Measurements from ENCODE around the gene SMIM5. TPM values are rescaled to one million over a fixed set of nuclear protein-coding genes. Genes with fewer than 3 reads are reported as not detected.
A peak's percentile ranks its signal among the peaks of the same experiment; 100 is the strongest.

SMIM5 gene
- total and polyA plus RNA-seq, 9 of the 15 experiments (the other 6 are each of a cell fraction or from before 2014, with no cell fraction given) = 0.08 TPM; not detected in 8

DNA sequence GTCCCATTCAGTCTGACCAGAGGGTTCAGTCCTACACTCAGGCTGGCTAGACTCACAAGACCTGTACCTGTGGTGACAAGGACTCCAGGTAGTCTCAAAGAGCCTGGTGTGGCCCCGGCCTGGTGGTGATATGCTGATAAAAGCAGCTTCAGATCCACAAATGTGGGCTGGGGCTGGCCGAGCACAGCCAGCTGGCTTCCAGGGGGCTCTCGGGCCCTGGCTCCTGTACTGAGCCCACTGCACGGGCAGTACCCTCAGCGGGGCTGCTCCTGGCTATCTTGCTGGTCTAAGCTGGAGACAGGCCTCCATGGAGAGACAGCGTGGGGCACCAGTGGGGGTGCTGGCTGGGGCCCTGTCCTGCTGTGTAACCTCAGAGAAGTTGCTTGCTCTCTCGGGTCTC lies 4.3 kb downstream of the SMIM5 start:
- 98% methylated on average over 4 of the region's 7 CpGs for WGBS (ENCODE audit: insufficient coverage, low coverage, missing lambda C conversion rate)
- no peaks in the 10 kb centered on the region for H3K79me2 ChIP-seq (ENCODE audit: control insufficient read depth, insufficient read depth, low read length)

More for the DNA sequence above, 4.3 kb downstream of the SMIM5 start:
- H3K36me3 ChIP-seq (ENCODE audit: control insufficient read depth, insufficient read depth, low read length) = peaks cover 3% of the 10 kb centered on the region; the same call in 1 of the 3 replicates
- H3K4me2 ChIP-seq (ENCODE audit: insufficient read depth, low read length) = no peak overlapping the region
- H3K9ac ChIP-seq (ENCODE audit: insufficient read depth in 1 of 2, low read depth in 2 of 2, low read length in 2 of 2) = peak overlapping the region in 1 of 2 experiments; percentile 29; a peak in 2 of 4 replicates
- BruUV-seq (replicated peaks) = no TSS peak
- DNase-seq (ENCODE audit: extremely low read depth in 1 of 4, low spot score in 3 of 4) (no peak), ATAC-seq (no peak), FAIRE-seq (no peak)
- in situ Hi-C loops (cut with MboI) (no loop called here), intact Hi-C loops (cut with micrococcal nuclease) (no loop called here)
- no peaks in the 10 kb centered on the region for H3K9me3 ChIP-seq (replicated peaks; ENCODE audit: control insufficient read depth, insufficient read depth, low read depth, low read length)
- CTCF ChIA-PET (ENCODE audit: low intra/inter-chr PET ratio) = no interaction called here
- H3K27ac ChIP-seq (ENCODE audit: extremely low read depth, low read depth, low read length) = no peak overlapping the region
- no peaks in the 10 kb centered on the region for H3K27me3 ChIP-seq (ENCODE audit: control insufficient read depth in 2 of 2, insufficient read depth in 2 of 2, low read length in 2 of 2)
- 0 out of 2 replicates have a peak, but pooled peaks cover 13% of the 10 kb centered on the region for H4K20me1 ChIP-seq (replicated peaks; ENCODE audit: control insufficient read depth, insufficient read depth, low read length)
- POLR2A ChIA-PET = interaction anchor here (0.6 to 1.9 kb wide), 3 partner anchors 10 to 14 kb away, joined by 3 to 8 read pairs (median 5); no protein-coding TSS in a partner anchor
- no peak overlapping the region for H2AFZ ChIP-seq (ENCODE audit: low read depth, low read length)
- H3K4me3 ChIP-seq = no peak overlapping the region
- no peak for TF ChIP-seq GTF2E2 (tag; IDR thresholded peaks at IDR 0.05)
- no peak for TF ChIP-seq ZZZ3 (IDR thresholded peaks at IDR 0.05)
- TF ChIP-seq CBX5 (IDR thresholded peaks at IDR 0.05; ENCODE audit: borderline replicate concordance, low read depth) = no peak
- TF ChIP-seq FOSL1 (tag; conservative IDR thresholded peaks at IDR 0.05) = no peak
- no peak for TF ChIP-seq NFE2 (IDR thresholded peaks at IDR 0.05; ENCODE audit: low read depth)
- TF ChIP-seq L3MBTL2 (IDR thresholded peaks at IDR 0.05) = no peak
- TF ChIP-seq, protein P1, sequence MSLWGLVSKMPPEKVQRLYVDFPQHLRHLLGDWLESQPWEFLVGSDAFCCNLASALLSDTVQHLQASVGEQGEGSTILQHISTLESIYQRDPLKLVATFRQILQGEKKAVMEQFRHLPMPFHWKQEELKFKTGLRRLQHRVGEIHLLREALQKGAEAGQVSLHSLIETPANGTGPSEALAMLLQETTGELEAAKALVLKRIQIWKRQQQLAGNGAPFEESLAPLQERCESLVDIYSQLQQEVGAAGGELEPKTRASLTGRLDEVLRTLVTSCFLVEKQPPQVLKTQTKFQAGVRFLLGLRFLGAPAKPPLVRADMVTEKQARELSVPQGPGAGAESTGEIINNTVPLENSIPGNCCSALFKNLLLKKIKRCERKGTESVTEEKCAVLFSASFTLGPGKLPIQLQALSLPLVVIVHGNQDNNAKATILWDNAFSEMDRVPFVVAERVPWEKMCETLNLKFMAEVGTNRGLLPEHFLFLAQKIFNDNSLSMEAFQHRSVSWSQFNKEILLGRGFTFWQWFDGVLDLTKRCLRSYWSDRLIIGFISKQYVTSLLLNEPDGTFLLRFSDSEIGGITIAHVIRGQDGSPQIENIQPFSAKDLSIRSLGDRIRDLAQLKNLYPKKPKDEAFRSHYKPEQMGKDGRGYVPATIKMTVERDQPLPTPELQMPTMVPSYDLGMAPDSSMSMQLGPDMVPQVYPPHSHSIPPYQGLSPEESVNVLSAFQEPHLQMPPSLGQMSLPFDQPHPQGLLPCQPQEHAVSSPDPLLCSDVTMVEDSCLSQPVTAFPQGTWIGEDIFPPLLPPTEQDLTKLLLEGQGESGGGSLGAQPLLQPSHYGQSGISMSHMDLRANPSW (CRISPR knock-in tag; IDR thresholded peaks at IDR 0.05) = no peak
- TF ChIP-seq DACH1 (IDR thresholded peaks at IDR 0.05; ENCODE audit: partially characterized antibody) = no peak
- no peak for TF ChIP-seq NFYB (IDR thresholded peaks at IDR 0.05; ENCODE audit: extremely low read depth, insufficient read length)
- TF ChIP-seq, protein P2, sequence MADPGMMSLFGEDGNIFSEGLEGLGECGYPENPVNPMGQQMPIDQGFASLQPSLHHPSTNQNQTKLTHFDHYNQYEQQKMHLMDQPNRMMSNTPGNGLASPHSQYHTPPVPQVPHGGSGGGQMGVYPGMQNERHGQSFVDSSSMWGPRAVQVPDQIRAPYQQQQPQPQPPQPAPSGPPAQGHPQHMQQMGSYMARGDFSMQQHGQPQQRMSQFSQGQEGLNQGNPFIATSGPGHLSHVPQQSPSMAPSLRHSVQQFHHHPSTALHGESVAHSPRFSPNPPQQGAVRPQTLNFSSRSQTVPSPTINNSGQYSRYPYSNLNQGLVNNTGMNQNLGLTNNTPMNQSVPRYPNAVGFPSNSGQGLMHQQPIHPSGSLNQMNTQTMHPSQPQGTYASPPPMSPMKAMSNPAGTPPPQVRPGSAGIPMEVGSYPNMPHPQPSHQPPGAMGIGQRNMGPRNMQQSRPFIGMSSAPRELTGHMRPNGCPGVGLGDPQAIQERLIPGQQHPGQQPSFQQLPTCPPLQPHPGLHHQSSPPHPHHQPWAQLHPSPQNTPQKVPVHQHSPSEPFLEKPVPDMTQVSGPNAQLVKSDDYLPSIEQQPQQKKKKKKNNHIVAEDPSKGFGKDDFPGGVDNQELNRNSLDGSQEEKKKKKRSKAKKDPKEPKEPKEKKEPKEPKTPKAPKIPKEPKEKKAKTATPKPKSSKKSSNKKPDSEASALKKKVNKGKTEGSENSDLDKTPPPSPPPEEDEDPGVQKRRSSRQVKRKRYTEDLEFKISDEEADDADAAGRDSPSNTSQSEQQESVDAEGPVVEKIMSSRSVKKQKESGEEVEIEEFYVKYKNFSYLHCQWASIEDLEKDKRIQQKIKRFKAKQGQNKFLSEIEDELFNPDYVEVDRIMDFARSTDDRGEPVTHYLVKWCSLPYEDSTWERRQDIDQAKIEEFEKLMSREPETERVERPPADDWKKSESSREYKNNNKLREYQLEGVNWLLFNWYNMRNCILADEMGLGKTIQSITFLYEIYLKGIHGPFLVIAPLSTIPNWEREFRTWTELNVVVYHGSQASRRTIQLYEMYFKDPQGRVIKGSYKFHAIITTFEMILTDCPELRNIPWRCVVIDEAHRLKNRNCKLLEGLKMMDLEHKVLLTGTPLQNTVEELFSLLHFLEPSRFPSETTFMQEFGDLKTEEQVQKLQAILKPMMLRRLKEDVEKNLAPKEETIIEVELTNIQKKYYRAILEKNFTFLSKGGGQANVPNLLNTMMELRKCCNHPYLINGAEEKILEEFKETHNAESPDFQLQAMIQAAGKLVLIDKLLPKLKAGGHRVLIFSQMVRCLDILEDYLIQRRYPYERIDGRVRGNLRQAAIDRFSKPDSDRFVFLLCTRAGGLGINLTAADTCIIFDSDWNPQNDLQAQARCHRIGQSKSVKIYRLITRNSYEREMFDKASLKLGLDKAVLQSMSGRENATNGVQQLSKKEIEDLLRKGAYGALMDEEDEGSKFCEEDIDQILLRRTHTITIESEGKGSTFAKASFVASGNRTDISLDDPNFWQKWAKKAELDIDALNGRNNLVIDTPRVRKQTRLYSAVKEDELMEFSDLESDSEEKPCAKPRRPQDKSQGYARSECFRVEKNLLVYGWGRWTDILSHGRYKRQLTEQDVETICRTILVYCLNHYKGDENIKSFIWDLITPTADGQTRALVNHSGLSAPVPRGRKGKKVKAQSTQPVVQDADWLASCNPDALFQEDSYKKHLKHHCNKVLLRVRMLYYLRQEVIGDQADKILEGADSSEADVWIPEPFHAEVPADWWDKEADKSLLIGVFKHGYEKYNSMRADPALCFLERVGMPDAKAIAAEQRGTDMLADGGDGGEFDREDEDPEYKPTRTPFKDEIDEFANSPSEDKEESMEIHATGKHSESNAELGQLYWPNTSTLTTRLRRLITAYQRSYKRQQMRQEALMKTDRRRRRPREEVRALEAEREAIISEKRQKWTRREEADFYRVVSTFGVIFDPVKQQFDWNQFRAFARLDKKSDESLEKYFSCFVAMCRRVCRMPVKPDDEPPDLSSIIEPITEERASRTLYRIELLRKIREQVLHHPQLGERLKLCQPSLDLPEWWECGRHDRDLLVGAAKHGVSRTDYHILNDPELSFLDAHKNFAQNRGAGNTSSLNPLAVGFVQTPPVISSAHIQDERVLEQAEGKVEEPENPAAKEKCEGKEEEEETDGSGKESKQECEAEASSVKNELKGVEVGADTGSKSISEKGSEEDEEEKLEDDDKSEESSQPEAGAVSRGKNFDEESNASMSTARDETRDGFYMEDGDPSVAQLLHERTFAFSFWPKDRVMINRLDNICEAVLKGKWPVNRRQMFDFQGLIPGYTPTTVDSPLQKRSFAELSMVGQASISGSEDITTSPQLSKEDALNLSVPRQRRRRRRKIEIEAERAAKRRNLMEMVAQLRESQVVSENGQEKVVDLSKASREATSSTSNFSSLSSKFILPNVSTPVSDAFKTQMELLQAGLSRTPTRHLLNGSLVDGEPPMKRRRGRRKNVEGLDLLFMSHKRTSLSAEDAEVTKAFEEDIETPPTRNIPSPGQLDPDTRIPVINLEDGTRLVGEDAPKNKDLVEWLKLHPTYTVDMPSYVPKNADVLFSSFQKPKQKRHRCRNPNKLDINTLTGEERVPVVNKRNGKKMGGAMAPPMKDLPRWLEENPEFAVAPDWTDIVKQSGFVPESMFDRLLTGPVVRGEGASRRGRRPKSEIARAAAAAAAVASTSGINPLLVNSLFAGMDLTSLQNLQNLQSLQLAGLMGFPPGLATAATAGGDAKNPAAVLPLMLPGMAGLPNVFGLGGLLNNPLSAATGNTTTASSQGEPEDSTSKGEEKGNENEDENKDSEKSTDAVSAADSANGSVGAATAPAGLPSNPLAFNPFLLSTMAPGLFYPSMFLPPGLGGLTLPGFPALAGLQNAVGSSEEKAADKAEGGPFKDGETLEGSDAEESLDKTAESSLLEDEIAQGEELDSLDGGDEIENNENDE (IDR thresholded peaks at IDR 0.05; ENCODE audit: low read depth, low read length) = no peak
- H3K9me1 ChIP-seq (ENCODE audit: control insufficient read depth, insufficient read depth, low read length) = no peaks in the 10 kb centered on the region
- peaks cover 22 to 54% of the 10 kb centered on the region in 2 experiments for H3K4me1 ChIP-seq (replicated peaks in 1 of 2; ENCODE audit: control insufficient read depth in 2 of 2, insufficient read depth in 2 of 2, low read length in 2 of 2)
